HepG2 (cell line): ENCODE data around the gene LMX1B. TPM values are rescaled to one million over a fixed set of nuclear protein-coding genes. Genes with fewer than 3 reads are reported as not detected.

ENCODE experiments used
- ATAC-seq: fragments of 200-7000 bp; cut with Tn5 transposase; 3 replicates; pipeline ENCODE4 v1.9.1; 2020; ENCODE audit warnings: mild to moderate bottlenecking, moderate library complexity
- BruUV-seq: library from RNA; stranded (reverse); fragments of 400-500 nt; replicated peaks from 2 replicates; lab custom pipeline; 2021; lab: Mats Ljungman, UMichigan
- CTCF ChIA-PET: fragments of 300-600 bp; formaldehyde crosslinking; extraction: SDS; loops from one replicate; lab custom pipeline; 2021; ENCODE audit warnings: low total read pairs, inconsistent platforms, low intra/inter-chr PET ratio; lab: Yijun Ruan, JAX
- POLR2A ChIA-PET: fragments of 350-600 bp; sonication (Branson Sonifier 250); formaldehyde crosslinking; loops from one replicate; lab custom pipeline; 2020; ENCODE audit warnings: antibody characterized with exemption, inconsistent platforms; lab: Yijun Ruan, JAX
- DNase-seq: peaks from one replicate; pipeline ENCODE4 v3.0.0-alpha.2; 2015; ENCODE audit warnings: low spot score
- FAIRE-seq: peaks from 3 replicates; lab custom pipeline; 2011; peaks lifted over from hg19 to GRCh38; lab: Jason Lieb, UNC
- H2AFZ ChIP-seq: one replicate; pipeline ENCODE4 v1.6.1; 2011; ENCODE audit warnings: low read length, inconsistent platforms
- H3K27ac ChIP-seq: fragments of 300-600 bp; 3 replicates; pipeline ENCODE4 v1.8.0; 2011; ENCODE audit warnings: mixed run types, mild to moderate bottlenecking, mixed read lengths, low read length, inconsistent platforms; ENCODE audit not compliant: insufficient read depth; ENCODE audit errors: extremely low read length
- H3K27me3 ChIP-seq, 2 experiments: fragments of 200-600 bp in 1 of 2; 2 replicates in 1 of 2; 3 replicates in 1 of 2; pipeline versions ENCODE4 v1.6.0 to v1.8.0; 2011; ENCODE audit warnings: low read length in 2 of 2, mild to moderate bottlenecking in 2 of 2, moderate library complexity in 2 of 2, inconsistent platforms in 1 of 2; ENCODE audit not compliant: insufficient read depth in 2 of 2, control insufficient read depth in 1 of 2
- H3K36me3 ChIP-seq, 2 experiments: fragments of 200-600 bp in 1 of 2; replicated peaks in 1 of 2; 2 replicates in 1 of 2; 3 replicates in 1 of 2; pipeline versions ENCODE4 v1.5.1 to v1.8.0; 2011; ENCODE audit warnings: low read length in 2 of 2, inconsistent platforms in 1 of 2; ENCODE audit not compliant: insufficient read depth in 2 of 2, control insufficient read depth in 1 of 2
- H3K4me1 ChIP-seq: 2 replicates; pipeline ENCODE4 v1.5.1; 2012; ENCODE audit warnings: low read length, inconsistent platforms; ENCODE audit not compliant: insufficient read depth
- H3K4me2 ChIP-seq: 2 replicates; pipeline ENCODE4 v1.6.0; 2011; ENCODE audit warnings: low read depth, low read length, inconsistent platforms
- H3K4me3 ChIP-seq, 3 experiments: fragments of 200-600 bp in 1 of 3; sonication (generic), shearing (Covaris generic) in 1 of 3; replicated peaks in 1 of 3; 2 replicates each; pipeline ENCODE4 v1.5.1; 2011 to 2016; ENCODE audit warnings: low read length in 3 of 3, inconsistent platforms in 2 of 3, low read depth in 2 of 3, mild to moderate bottlenecking in 2 of 3, control low read depth in 1 of 3, mixed read lengths in 1 of 3; ENCODE audit not compliant: insufficient read depth in 1 of 3
- H3K79me2 ChIP-seq: one replicate; pipeline ENCODE4 v1.6.1; 2011; ENCODE audit warnings: low read length, inconsistent platforms; ENCODE audit not compliant: insufficient read depth
- H3K9ac ChIP-seq: 2 replicates; pipeline ENCODE4 v1.6.0; 2011; ENCODE audit warnings: mild to moderate bottlenecking, low read depth, low read length, inconsistent platforms; ENCODE audit not compliant: insufficient read depth
- H3K9me3 ChIP-seq: 2 replicates; pipeline ENCODE4 v1.5.1; 2012; ENCODE audit warnings: mild to moderate bottlenecking, low read length
- H4K20me1 ChIP-seq: 2 replicates; pipeline ENCODE4 v1.6.0; 2011; ENCODE audit warnings: inconsistent platforms, mild to moderate bottlenecking, low read length, moderate library complexity; ENCODE audit not compliant: insufficient read depth
- ATF4 ChIP-seq, 2 experiments: fragments of 450-650 bp in 1 of 2; sonication (generic) in 1 of 2; formaldehyde crosslinking; IDR thresholded peaks; 2 replicates each; pipeline versions ENCODE4 v1.5.0 to v1.8.0; 2020 to 2022; ENCODE audit warnings: mild to moderate bottlenecking in 1 of 2, missing genetic modification reagents in 1 of 2
- CREB1 ChIP-seq, 2 experiments: fragments of 450-650 bp in 1 of 2; IDR thresholded peaks; 2 replicates each; pipeline ENCODE4 v1.6.1; 2016 to 2017; ENCODE audit warnings: control low read depth in 1 of 2, mild to moderate bottlenecking in 1 of 2, missing compliant biosample characterization in 1 of 2, missing genetic modification characterization in 1 of 2
- SIN3B ChIP-seq: fragments of 150-350 bp; IDR thresholded peaks from 2 replicates; pipeline ENCODE4 v1.6.1; 2014; ENCODE audit warnings: low read length
- ZNF367 ChIP-seq: sonication (generic); formaldehyde crosslinking; IDR thresholded peaks from 2 replicates; pipeline ENCODE4 v1.4.0; 2020; ENCODE audit warnings: missing genetic modification reagents, borderline replicate concordance
- WGBS: methylation state at CpG from one replicate; pipeline ENCODE4 v1.1.6; 2017; ENCODE audit warnings: low lambda C conversion rate; 5-methylcytosine and 5-hydroxymethylcytosine counted together
- in situ Hi-C: cut with HindIII; loops from 2 replicates; pipeline ENCODE4 v1.10.0; 2017; ENCODE audit warnings: low pct_unique_long_range_greater_than_20kb; ENCODE audit not compliant: extremely low pct_ligation_motif_present
- intact Hi-C: fragments of 100-400 bp; cut with micrococcal nuclease; formaldehyde crosslinking; loops from one replicate; pipeline ENCODE4 v1.10.0; 2022; ENCODE audit not compliant: unreplicated experiment
- polyA plus RNA-seq, 8 experiments: library from polyadenylated mRNA; depleted of rRNA in 3 of 8; stranded (reverse) in 7 of 8; unstranded in 1 of 8; fragments of >200 nt; fragmentation: Illumina TruSeq in 4 of 8; extraction: Trizol in 4 of 8; gene quantifications; 2 replicates each; pipeline versions ENCODE4 v1.2.1 to v1.2.3, GENCODE V29; 2011 to 2016; ENCODE audit warnings: low read depth in 4 of 8, missing spikeins in 1 of 8, mixed read lengths in 1 of 8; ENCODE audit not compliant: insufficient read depth in 1 of 8
- total RNA-seq, 5 experiments: library from RNA; depleted of rRNA; stranded (reverse); fragments of >200 nt; fragmentation: Illumina TruSeq; extraction: Trizol; gene quantifications; 2 replicates each; pipeline ENCODE4 v1.2.3, GENCODE V29; 2016; ENCODE audit warnings: low read depth in 1 of 5

The LMX1B gene
- total and polyA plus RNA-seq, 2 of the 13 experiments (the other 11 are each of a cell fraction or from before 2014, with no cell fraction given) = not detected

- WGBS = 16% methylated on average over 5 of the region's 5 CpGs
- CTCF ChIA-PET = no interaction called here
- H4K20me1 ChIP-seq = no peaks in the 10 kb centered on the region; the same call in 1 of the 2 replicates
- POLR2A ChIA-PET = no interaction called here
- H3K4me2 ChIP-seq = no peak overlapping the region
- H3K4me1 ChIP-seq = peaks cover 5% of the 10 kb centered on the region; the same call in 1 of the 2 replicates
- no peak overlapping the region for H3K4me3 ChIP-seq
- FAIRE-seq (no peak), ATAC-seq (no peak), DNase-seq (no peak)
- intact Hi-C loops (no loop called here), in situ Hi-C loops (no loop called here)
- H3K36me3 ChIP-seq = no peaks in the 10 kb centered on the region
- no peak overlapping the region for H2AFZ ChIP-seq
- BruUV-seq = no TSS peak
- no peaks in the 10 kb centered on the region for H3K79me2 ChIP-seq
- no peaks in the 10 kb centered on the region for H3K9me3 ChIP-seq
- TF ChIP-seq SIN3B (no peak), CREB1 (IDR thresholded peaks at IDR 0.05) (no peak), CREB1 (CRISPR knock-in tag; IDR thresholded peaks at IDR 0.05) (no peak)
- no peak overlapping the region for H3K9ac ChIP-seq
- no peak overlapping the region for H3K27ac ChIP-seq
- peaks cover 8 to 78% of the 10 kb centered on the region in 2 experiments; a peak in 4 of 5 replicates for H3K27me3 ChIP-seq
These were observed 71.3 kb downstream of the LMX1B start for GRCh38 chr9:126684965-126685465.

GRCh38 chr9:126687930-126688461, 74.3 kb downstream of the LMX1B start:
- Histone ChIP-seq H3K79me2 (no peaks in the 10 kb centered on the region), H3K9me3 (no peaks in the 10 kb centered on the region), H4K20me1 (peaks cover 5% of the 10 kb centered on the region; the same call in 1 of the 2 replicates), H3K4me2 (no peak overlapping the region), H3K9ac (no peak overlapping the region), H3K36me3 (no peaks in the 10 kb centered on the region), H3K27me3 (peaks cover 11 to 82% of the 10 kb centered on the region in 2 experiments), H2AFZ (no peak overlapping the region), H3K4me3 (no peak overlapping the region), H3K4me1 (no peaks in the 10 kb centered on the region; the same call in 1 of the 2 replicates), H3K27ac (no peak overlapping the region)
- no TSS peak for BruUV-seq
- DNase-seq = no peak
- 66% methylated on average over 14 of the region's 20 CpGs for WGBS
- in situ Hi-C loops = no loop called here
- FAIRE-seq = no peak
- CTCF ChIA-PET = no interaction called here
- intact Hi-C loops = no loop called here
- TF ChIP-seq ATF4 (CRISPR knock-in tag; IDR thresholded peaks at IDR 0.05) (no peak), ZNF367 (CRISPR knock-in tag) (no peak)
- no peak for ATAC-seq
- POLR2A ChIA-PET = no interaction called here
